NCI-H2196 treated with DMSO at 0.1 percent for 48 hours (cell line): Measurements from ENCODE around the gene MIX23.

Source experiments
- DNase-seq: peaks from one replicate; lab custom pipeline; 2025; ENCODE audit not compliant: unreplicated experiment; lab: John Stamatoyannopoulos, UW

MIX23 gene

DNA sequence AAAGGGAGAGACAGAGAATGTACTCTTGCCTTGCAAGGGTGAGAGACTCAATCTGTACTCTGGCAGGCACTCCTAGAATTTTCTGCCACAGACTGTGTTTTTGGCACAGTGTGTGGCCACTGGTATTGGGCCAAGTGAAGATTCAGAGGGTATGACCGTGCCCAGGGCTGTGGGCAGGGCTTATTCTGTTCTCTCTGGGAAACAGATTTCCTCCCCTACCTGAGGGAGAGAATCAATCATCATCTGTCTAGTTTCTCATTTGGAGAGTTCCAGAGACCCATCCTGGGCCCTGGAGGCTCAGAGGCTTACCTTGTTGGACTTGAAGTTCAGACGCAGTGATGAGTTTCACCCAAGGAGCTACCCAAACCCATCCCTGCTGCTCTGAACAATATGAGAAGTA, 29.8 kb downstream of the MIX23 start:
- no peak for DNase-seq

GRCh38 chr3:122351612-122352011, 31.4 kb downstream of the MIX23 start:
- no peak for DNase-seq

DNA sequence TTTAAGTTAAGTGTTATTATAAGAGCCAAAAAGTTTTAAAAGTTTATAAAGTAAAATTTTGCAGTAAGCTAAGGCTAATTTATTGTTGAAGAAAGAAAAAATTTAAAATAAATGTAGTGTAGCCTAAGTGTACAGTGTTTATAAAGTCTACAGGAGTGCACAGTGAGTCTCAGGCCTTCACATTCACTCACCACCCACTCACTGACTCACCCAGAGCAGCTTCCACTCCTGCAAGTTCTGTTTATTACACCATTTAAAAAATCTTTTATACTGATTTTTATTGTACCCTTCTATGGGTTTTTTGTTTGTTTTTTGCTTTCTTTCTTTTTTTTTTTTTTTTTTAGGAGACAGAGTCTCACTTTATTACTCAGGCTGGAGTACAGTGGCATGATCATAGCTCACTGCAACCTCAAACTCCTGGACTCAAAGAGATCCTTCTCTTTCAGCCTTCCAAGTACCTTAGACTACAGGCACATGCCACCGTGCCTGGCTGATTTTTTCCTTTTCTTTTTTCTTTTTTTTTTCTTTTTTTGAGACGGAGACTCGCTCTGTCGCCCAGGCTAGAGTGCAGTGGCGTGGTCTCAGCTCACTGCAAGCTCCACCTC, 32.1 kb downstream of the MIX23 start:
- DNase-seq: no peak

DNA sequence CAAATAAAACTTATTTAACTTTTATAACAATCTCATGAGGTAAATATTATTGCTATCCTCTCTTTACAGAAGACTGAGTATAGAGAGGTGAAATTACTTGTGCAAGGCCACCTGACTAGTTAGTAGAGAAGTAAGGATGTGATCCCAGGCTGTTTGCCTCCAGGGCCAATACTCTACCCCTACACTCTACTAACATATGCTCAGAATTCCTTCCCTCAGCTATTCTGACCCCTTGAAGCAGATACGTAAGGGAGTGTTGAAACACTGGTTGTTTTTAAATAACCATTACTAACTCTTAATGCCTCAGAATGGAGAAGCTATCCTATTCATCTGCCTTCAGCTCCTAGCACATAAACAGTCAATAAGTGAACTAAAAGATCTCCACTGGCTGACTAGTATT, 33.9 kb downstream of the MIX23 start:
- no peak for DNase-seq

DNA sequence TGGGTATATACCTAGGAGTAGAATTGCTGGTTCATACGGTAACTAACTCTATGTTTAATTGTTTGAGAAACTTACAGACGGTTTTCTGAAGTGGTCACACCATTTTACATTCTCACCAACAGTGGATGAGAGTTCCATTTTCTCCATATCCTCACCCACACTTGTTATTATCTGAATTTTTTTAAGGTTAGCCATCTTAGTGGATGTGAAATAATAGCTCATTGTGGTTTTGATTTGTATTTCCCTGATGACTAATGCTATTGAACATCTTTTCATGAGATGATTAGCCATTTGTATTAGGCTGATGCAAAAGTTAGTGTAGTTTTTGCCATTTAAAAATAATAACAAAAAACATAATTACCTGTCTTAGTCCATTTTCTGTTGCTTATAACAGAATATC, 39.4 kb downstream of the MIX23 start:
- DNase-seq: no peak

- DNase-seq: no peak
These were observed 40.2 kb downstream of the MIX23 start for GRCh38 chr3:122342803-122343202.

DNA sequence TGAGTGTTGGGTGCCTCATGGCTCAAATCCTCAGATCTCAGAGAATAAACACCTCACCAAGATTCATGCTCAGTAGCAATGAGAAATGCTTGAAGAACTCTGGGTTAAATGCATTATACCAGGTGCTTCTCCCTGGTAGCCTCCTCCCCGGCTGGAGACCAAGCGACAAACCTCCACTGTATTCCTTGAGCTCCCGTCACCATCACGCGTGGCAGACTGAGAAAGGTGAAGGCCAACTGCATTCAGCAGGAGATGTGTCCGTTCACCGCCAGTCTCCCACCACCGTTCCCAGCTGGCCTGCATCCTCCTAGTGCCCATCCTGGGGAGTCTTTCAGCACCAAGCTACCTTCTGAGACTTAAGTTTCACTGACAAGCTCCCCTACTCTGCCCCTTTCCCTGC, 50.5 kb downstream of the MIX23 start:
- no peak for DNase-seq

DNA sequence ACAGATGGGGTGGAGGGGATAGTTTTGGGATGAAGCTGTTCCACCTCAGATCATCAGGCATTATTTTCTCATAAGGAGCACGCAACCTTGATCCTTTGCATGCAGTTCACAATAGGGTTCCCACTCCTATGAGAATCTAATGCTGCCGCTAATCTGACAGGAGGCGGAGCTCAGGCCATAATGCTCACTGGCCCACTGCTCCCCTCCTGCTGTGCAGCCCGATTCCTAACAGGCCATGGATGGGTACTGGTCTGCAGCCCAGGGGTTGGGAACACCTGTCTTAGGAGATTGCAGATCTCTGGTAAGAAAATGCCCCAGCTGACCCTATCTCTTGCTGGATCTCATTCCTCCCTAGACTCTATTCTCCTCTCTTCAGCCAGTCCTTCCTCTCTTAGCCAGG, 51.1 kb downstream of the MIX23 start:
- DNase-seq: no peak

DNA sequence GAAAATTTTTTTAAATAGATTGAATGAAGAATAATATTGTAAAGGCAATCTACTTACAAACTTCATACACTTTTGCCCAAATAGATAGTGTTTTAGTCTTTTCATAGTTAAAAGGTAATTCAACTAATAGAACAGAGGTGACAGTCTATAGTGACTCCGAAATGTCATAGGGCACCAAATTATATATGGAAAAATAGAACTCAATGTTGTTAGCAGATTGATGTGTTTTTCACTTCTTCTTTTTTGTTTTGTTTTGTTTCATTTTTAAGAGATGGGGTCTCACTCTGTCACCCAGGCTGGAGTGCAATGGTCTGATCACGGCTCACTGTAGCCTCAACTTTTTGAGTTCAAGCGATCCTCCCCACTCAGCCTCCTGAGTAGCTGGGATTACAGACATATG, 57.3 kb downstream of the MIX23 start:
- no peak for DNase-seq

- no peak for DNase-seq
These were observed 58.1 kb downstream of the MIX23 start, which contains the start of gene CSTA for GRCh38 chr3:122324871-122325323. CSTA (plus strand) TSS chr3:122325248; CDS start chr3:122325293, 45 bp downstream.

GRCh38 chr3:122322095-122323075, 60.6 kb downstream of the MIX23 start:
- no peak for DNase-seq

DNA sequence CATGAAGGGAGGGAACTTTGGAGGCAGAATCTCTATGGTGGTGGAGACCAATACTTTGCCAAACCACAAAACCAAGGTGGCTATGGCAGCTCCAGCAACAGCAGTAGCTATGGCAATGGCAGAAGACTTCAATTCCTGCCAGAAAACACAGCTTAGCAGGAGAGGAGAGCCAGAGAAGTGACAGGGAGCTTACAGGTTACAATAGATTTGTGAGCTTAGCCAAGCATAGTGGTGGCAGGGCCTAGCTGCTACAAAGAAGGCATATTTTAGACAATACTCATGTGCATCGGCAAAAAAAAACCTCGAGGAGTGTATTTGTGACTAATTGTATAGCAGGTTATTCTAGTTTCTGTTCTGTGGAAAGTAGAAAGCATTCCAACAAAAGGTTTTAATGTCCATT, 64.4 kb downstream of the MIX23 start:
- DNase-seq: no peak

GRCh38 chr3:122316368-122316767, 66.7 kb downstream of the MIX23 start:
- no peak for DNase-seq

- no peak for DNase-seq
These were observed 67.4 kb downstream of the MIX23 start for GRCh38 chr3:122315619-122316018.

DNA sequence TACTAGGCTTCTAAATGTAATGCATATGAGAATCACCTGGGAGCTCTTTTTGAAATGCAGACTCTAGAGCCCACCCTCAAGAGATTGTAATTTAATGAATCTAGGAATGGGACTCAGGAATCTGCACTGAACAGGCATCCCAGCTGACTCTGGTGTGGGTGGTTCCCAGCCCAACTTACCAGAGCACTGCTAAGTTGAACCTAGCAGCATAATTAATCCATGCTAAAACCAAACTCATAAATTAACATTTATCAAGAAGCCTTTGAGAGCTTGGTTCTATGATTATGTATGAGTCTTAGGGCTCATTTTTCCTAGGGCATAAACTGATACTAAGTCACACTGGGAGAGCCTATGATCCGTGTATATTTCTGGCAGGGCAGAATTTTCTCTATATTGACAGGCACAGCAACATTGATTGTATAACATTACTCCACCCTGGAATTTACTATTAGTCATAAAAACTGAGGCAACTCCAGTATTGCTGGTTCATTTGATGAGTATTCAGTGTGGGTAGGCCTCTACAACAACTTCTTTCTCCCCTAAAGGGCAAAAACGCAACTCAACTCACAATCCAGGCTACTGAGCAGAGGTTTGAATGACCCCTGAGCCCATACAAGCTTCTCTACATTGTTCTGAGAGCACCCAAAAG, 68.7 kb downstream of the MIX23 start:
- no peak for DNase-seq

- DNase-seq: no peak
These were observed 69.8 kb downstream of the MIX23 start for GRCh38 chr3:122313281-122313680.

DNA sequence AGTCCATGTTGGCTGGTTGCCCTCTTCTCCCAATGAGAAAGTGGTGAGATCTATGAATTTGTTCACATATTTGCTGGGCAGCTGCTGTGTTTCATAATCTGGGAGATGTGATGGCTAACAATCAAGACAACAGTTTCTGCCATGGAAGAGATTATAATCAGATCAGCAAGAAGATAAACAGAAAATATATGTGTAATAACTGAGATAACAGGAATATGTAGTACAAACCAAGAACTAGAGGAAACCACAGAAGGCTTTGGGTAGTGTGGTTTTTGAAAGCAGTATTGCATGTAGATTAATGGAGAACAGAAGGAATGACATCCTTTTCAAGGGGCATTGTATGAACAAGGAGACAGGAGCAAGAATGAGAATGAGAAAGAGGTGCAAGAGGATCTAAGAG, 70.2 kb downstream of the MIX23 start:
- no peak for DNase-seq

DNA sequence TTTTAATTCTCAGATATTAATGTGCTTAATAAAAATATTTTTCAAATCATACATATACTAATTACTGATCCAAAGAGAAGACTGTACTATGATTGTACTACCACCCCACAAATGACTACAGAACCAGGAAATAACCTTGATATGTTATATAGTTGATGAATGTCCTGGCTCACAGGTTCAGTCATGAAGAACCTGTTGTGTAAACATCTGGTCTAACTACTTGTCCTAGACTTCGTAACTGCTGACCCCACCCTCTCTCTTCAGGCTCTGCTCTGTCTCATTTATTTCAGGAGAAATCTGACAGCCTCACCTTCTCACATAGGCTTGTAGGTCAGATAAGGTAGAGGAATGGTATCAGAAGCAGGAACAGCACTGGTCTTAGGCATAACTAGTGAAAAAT, 72.7 kb downstream of the MIX23 start:
- DNase-seq: no peak
